Vagina (tissue), 2 donors: ENCODE measurements around the gene HERC2.

ENCODE experiments used
- CTCF ChIP-seq, 3 experiments: fragments of 450-650 bp in 2 of 3; fragments of 200-600 bp in 1 of 3; sonication (generic) in 1 of 3; IDR thresholded peaks; one replicate each; pipeline ENCODE4 v1.5.1; 2017 to 2019; ENCODE audit warnings: antibody characterized with exemption in 3 of 3, mild to moderate bottlenecking in 2 of 3, moderate library complexity in 2 of 3
- POLR2A ChIP-seq, 2 donors: fragments of 450-650 bp; IDR thresholded peaks; one replicate each; pipeline ENCODE4 v1.6.1; 2017; ENCODE audit warnings: antibody characterized with exemption in 2 of 2, mild to moderate bottlenecking in 2 of 2, moderate library complexity in 2 of 2

GRCh38 chr15:28118083-28118482 is 203.9 kb downstream of the HERC2 start:
- TF ChIP-seq CTCF (IDR thresholded peaks at IDR 0.05) (no peak), POLR2A (IDR thresholded peaks at IDR 0.05) (no peak)
